Measurements from ENCODE around the gene KIAA1586.
"Not testable (repeated sequence)": the region's sequence is repeated elsewhere in the genome, so short reads cannot be mapped to it uniquely, and the experiment has no call there.

The KIAA1586 gene

GRCh38 chr6:57046332-57047256 lies at the start of gene KIAA1586:
Gene KIAA1586 (plus strand): TSS chr6:57046693. CDS start chr6:57046756, 63 bp downstream.
- peak; percentile 9 for DNase-seq

- DNase-seq = no peak
Measured at GRCh38 chr6:56999049-56999448, 47.4 kb upstream of the KIAA1586 start.

GRCh38 chr6:56999748-57000147 lies 46.7 kb upstream of the KIAA1586 start:
- DNase-seq = not testable (repeated sequence)

- no peak for DNase-seq
Measured at GRCh38 chr6:57002197-57002596, 44.3 kb upstream of the KIAA1586 start.

- DNase-seq = no peak
Measured at GRCh38 chr6:57004292-57004691, 42.2 kb upstream of the KIAA1586 start.

GRCh38 chr6:57006101-57006500 lies 40.4 kb upstream of the KIAA1586 start:
- DNase-seq = no peak

GRCh38 chr6:57008069-57008468 lies 38.4 kb upstream of the KIAA1586 start:
- not testable (repeated sequence) for DNase-seq

GRCh38 chr6:57013521-57013926 lies 33.0 kb upstream of the KIAA1586 start:
- DNase-seq = no peak

- no peak for DNase-seq
Measured at GRCh38 chr6:57017069-57017468, 29.4 kb upstream of the KIAA1586 start.

- no peak for DNase-seq
Measured at GRCh38 chr6:57017841-57018240, 28.7 kb upstream of the KIAA1586 start.

- DNase-seq = no peak
Measured at GRCh38 chr6:57019434-57019833, 27.1 kb upstream of the KIAA1586 start.

- DNase-seq = no peak
Measured at GRCh38 chr6:57021086-57021720, 25.3 kb upstream of the KIAA1586 start.

GRCh38 chr6:57024321-57024720 lies 22.2 kb upstream of the KIAA1586 start:
- no peak for DNase-seq

GRCh38 chr6:57024775-57025174 lies 21.7 kb upstream of the KIAA1586 start:
- no peak for DNase-seq

- no peak for DNase-seq
Measured at GRCh38 chr6:57026001-57026400, 20.5 kb upstream of the KIAA1586 start.

GRCh38 chr6:57027301-57027700 lies 19.2 kb upstream of the KIAA1586 start:
- no peak for DNase-seq

- DNase-seq = no peak
Measured at GRCh38 chr6:57029213-57029612, 17.3 kb upstream of the KIAA1586 start.

GRCh38 chr6:57033228-57033627 lies 13.3 kb upstream of the KIAA1586 start:
- no peak for DNase-seq

GRCh38 chr6:57035549-57035948 lies 10.9 kb upstream of the KIAA1586 start:
- DNase-seq = no peak

- no peak for DNase-seq
Measured at GRCh38 chr6:57038906-57039305, 7.6 kb upstream of the KIAA1586 start.

- no peak for DNase-seq
Measured at GRCh38 chr6:57040011-57040410, 6.5 kb upstream of the KIAA1586 start.

- not testable (repeated sequence) for DNase-seq
Measured at GRCh38 chr6:57044061-57044460, 2.4 kb upstream of the KIAA1586 start.

GRCh38 chr6:57044568-57044967 lies 1.9 kb upstream of the KIAA1586 start:
- no peak for DNase-seq

- DNase-seq = not testable (repeated sequence)
Measured at GRCh38 chr6:57047257-57047585, 728 bp downstream of the KIAA1586 start.
